ENCODE measurements around the gene ASB6. TPM values are rescaled to one million over a fixed set of nuclear protein-coding genes. Genes with fewer than 3 reads are reported as not detected.

Gene ASB6
- total and polyA plus RNA-seq, 2 of the 13 experiments (the other 11 are each of a cell fraction or from before 2014, with no cell fraction given) = 8.2 to 8.4 TPM

DNA sequence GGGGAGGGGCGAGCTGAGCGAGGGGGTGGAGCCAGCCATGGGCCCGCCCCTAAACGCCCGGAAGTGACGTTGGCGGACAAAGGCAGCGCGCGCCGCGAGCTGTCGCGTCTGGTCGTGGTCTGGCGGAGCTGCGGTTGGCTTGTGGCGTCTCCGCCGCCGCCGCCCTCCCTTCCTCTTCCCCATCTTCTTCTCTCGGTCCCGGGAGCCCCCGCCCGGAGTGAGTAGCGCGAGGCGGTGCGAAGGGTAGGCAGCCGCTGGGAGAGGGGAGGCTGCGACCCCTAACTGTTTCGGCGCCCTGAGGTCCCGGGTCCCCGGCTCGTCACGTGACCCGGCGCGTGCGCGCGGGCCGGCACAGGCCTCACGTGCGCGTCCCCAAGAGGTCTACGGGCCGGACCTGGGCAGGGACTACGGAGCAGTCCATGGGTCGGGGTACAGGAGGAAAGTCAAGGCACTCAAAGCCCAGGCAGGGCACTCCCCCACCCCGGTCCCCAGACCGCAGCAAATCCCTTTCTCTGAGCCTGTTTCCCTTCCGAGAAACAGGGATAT lies 15.8 kb downstream of the ASB6 start, which contains the start of gene NTMT1 (continued):
- TF ChIP-seq, protein P1, sequence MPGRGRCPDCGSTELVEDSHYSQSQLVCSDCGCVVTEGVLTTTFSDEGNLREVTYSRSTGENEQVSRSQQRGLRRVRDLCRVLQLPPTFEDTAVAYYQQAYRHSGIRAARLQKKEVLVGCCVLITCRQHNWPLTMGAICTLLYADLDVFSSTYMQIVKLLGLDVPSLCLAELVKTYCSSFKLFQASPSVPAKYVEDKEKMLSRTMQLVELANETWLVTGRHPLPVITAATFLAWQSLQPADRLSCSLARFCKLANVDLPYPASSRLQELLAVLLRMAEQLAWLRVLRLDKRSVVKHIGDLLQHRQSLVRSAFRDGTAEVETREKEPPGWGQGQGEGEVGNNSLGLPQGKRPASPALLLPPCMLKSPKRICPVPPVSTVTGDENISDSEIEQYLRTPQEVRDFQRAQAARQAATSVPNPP (CRISPR knock-in tag; IDR thresholded peaks at IDR 0.05) = no peak; the same call in 1 of the 2 replicates
- TF ChIP-seq ZNF746 (CRISPR knock-in tag; IDR thresholded peaks at IDR 0.05) = peak; percentile 63; the same call in 1 of the 2 replicates
- no peak for TF ChIP-seq NCOA2 (CRISPR knock-in tag; IDR thresholded peaks at IDR 0.05)
- no peak for TF ChIP-seq ZNF251 (CRISPR knock-in tag; IDR thresholded peaks at IDR 0.05)
- TF ChIP-seq, protein P2, sequence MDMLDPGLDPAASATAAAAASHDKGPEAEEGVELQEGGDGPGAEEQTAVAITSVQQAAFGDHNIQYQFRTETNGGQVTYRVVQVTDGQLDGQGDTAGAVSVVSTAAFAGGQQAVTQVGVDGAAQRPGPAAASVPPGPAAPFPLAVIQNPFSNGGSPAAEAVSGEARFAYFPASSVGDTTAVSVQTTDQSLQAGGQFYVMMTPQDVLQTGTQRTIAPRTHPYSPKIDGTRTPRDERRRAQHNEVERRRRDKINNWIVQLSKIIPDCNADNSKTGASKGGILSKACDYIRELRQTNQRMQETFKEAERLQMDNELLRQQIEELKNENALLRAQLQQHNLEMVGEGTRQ (IDR thresholded peaks at IDR 0.05; ENCODE audit: low read depth, low read length) = peak; percentile 92
- TF ChIP-seq, protein P2 (CRISPR knock-in tag; IDR thresholded peaks at IDR 0.05; ENCODE audit: borderline replicate concordance) = peak; percentile 96; the same call in 1 of the 2 replicates
- TF ChIP-seq MTA1 (CRISPR knock-in tag; IDR thresholded peaks at IDR 0.05; ENCODE audit: borderline replicate concordance) = no peak
- peak; percentile 80 for TF ChIP-seq SKI (IDR thresholded peaks at IDR 0.05; ENCODE audit: partially characterized antibody)
- peak; percentile 73; the same call in 1 of the 2 replicates for TF ChIP-seq KDM5A (IDR thresholded peaks at IDR 0.05; ENCODE audit: borderline replicate concordance, low read length)
- no peak for TF ChIP-seq DPF2 (CRISPR knock-in tag; IDR thresholded peaks at IDR 0.05; ENCODE audit: borderline replicate concordance, low read depth)
- TF ChIP-seq, protein P3, sequence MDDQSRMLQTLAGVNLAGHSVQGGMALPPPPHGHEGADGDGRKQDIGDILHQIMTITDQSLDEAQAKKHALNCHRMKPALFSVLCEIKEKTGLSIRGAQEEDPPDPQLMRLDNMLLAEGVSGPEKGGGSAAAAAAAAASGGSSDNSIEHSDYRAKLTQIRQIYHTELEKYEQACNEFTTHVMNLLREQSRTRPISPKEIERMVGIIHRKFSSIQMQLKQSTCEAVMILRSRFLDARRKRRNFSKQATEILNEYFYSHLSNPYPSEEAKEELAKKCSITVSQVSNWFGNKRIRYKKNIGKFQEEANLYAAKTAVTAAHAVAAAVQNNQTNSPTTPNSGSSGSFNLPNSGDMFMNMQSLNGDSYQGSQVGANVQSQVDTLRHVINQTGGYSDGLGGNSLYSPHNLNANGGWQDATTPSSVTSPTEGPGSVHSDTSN (CRISPR knock-in tag; IDR thresholded peaks at IDR 0.05; ENCODE audit: borderline replicate concordance) = 0 out of 2 replicates have a peak, but pooled peaks have one; percentile 32
- peak; percentile 23; the same call in 1 of the 2 replicates for TF ChIP-seq ELF1 (CRISPR knock-in tag; IDR thresholded peaks at IDR 0.05)
- TF ChIP-seq ZNF12 (CRISPR knock-in tag; IDR thresholded peaks at IDR 0.05) = no peak
- no peak for TF ChIP-seq HHEX (CRISPR knock-in tag; IDR thresholded peaks at IDR 0.05)
- TF ChIP-seq ARNT2 (CRISPR knock-in tag; IDR thresholded peaks at IDR 0.05; ENCODE audit: low read depth) = peak; percentile 77
- TF ChIP-seq, protein P4, sequence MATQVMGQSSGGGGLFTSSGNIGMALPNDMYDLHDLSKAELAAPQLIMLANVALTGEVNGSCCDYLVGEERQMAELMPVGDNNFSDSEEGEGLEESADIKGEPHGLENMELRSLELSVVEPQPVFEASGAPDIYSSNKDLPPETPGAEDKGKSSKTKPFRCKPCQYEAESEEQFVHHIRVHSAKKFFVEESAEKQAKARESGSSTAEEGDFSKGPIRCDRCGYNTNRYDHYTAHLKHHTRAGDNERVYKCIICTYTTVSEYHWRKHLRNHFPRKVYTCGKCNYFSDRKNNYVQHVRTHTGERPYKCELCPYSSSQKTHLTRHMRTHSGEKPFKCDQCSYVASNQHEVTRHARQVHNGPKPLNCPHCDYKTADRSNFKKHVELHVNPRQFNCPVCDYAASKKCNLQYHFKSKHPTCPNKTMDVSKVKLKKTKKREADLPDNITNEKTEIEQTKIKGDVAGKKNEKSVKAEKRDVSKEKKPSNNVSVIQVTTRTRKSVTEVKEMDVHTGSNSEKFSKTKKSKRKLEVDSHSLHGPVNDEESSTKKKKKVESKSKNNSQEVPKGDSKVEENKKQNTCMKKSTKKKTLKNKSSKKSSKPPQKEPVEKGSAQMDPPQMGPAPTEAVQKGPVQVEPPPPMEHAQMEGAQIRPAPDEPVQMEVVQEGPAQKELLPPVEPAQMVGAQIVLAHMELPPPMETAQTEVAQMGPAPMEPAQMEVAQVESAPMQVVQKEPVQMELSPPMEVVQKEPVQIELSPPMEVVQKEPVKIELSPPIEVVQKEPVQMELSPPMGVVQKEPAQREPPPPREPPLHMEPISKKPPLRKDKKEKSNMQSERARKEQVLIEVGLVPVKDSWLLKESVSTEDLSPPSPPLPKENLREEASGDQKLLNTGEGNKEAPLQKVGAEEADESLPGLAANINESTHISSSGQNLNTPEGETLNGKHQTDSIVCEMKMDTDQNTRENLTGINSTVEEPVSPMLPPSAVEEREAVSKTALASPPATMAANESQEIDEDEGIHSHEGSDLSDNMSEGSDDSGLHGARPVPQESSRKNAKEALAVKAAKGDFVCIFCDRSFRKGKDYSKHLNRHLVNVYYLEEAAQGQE (IDR thresholded peaks at IDR 0.05; ENCODE audit: borderline replicate concordance in 1 of 2, low read depth in 1 of 2, low read length in 2 of 2) = no peak
- no peak for TF ChIP-seq SAFB2 (CRISPR knock-in tag; IDR thresholded peaks at IDR 0.05; ENCODE audit: borderline replicate concordance, low read depth)
- 0 out of 2 replicates have a peak, but pooled peaks have one; percentile 56 for TF ChIP-seq ZNF160 (CRISPR knock-in tag; IDR thresholded peaks at IDR 0.05)
- peak; percentile 20 for TF ChIP-seq ZEB1 (IDR thresholded peaks at IDR 0.05; ENCODE audit: insufficient replicate concordance, low read depth)
- 0 out of 2 replicates have a peak, but pooled peaks have one; percentile 76 for TF ChIP-seq BRCA1 (CRISPR knock-in tag; IDR thresholded peaks at IDR 0.05)
